Breast epithelium (tissue), 4 donors: ENCODE measurements around the gene SRSF2. TPM values are rescaled to one million over a fixed set of nuclear protein-coding genes. Genes with fewer than 3 reads are reported as not detected.
A peak's percentile ranks its signal among the peaks of the same experiment; 100 is the strongest.
"Not testable (repeated sequence)": the region's sequence is repeated elsewhere in the genome, so short reads cannot be mapped to it uniquely, and the experiment has no call there.

Experiments used
- DNase-seq, 2 donors: peaks; one replicate each; pipeline ENCODE4 v3.0.0-alpha.2; 2019; ENCODE audit warnings: low spot score in 2 of 2
- H3K27ac ChIP-seq, 2 donors: fragments of 200-600 bp; sonication (generic) in 1 of 2; one replicate each; pipeline ENCODE4 v1.5.1; 2016 to 2019; ENCODE audit warnings: mild to moderate bottlenecking in 1 of 2
- H3K27me3 ChIP-seq, 2 donors: fragments of 200-600 bp; sonication (generic) in 1 of 2; one replicate each; pipeline versions ENCODE4 v1.5.1 to v1.6.0; 2017 to 2019; ENCODE audit warnings: control low read depth in 1 of 2, mild to moderate bottlenecking in 1 of 2
- H3K36me3 ChIP-seq: fragments of 200-600 bp; one replicate; pipeline ENCODE4 v1.5.1; 2019
- H3K4me1 ChIP-seq, 2 donors: fragments of 200-600 bp; sonication (generic); one replicate each; pipeline ENCODE4 v1.5.1; 2016 to 2019; ENCODE audit warnings: control low read depth in 1 of 2
- H3K4me3 ChIP-seq, 3 donors: fragments of 200-600 bp; sonication (generic); 1 replicate in 2 of 3; 2 replicates in 1 of 3; pipeline ENCODE4 v1.5.1; 2016 to 2019; ENCODE audit warnings: mild to moderate bottlenecking in 3 of 3, moderate library complexity in 2 of 3
- H3K9me3 ChIP-seq, 2 donors: fragments of 200-600 bp; sonication (generic) in 1 of 2; one replicate each; pipeline ENCODE4 v1.5.1; 2016 to 2019; ENCODE audit warnings: control low read depth in 1 of 2
- CTCF ChIP-seq, 3 donors: fragments of 450-650 bp; IDR thresholded peaks; one replicate each; pipeline ENCODE4 v1.5.1; 2016 to 2017; ENCODE audit warnings: antibody characterized with exemption in 3 of 3, mild to moderate bottlenecking in 3 of 3, moderate library complexity in 3 of 3
- POLR2A ChIP-seq: fragments of 450-650 bp; IDR thresholded peaks from one replicate; pipeline ENCODE4 v1.6.1; 2016; ENCODE audit warnings: antibody characterized with exemption, mild to moderate bottlenecking, moderate library complexity
- POLR2AphosphoS5 ChIP-seq, 3 donors: sonication (generic); formaldehyde crosslinking; IDR thresholded peaks; one replicate each; pipeline ENCODE4 v1.6.1; 2017; ENCODE audit warnings: antibody characterized with exemption in 3 of 3
- intact Hi-C: fragments of 100-400 bp; cut with DNase I; formaldehyde crosslinking; loops from one replicate; pipeline ENCODE4 v1.15.1; 2023; ENCODE audit warnings: low total_unique reads
- total RNA-seq, 3 donors: library from RNA; depleted of rRNA; stranded (reverse); fragments of >200 nt; gene quantifications; one replicate each; pipeline ENCODE4 v1.1.0, GENCODE V29; 2016

SRSF2 gene
- total RNA-seq, 3 donors from 2014 or later, result 143 to 247 (median 244) TPM

- Histone ChIP-seq H3K4me3 (no peak overlapping the region), H3K27me3 (no peaks in the 10 kb centered on the region), H3K9me3 (no peaks in the 10 kb centered on the region), H3K27ac (peak overlapping the region in 1 of 2 donors; percentile 60), H3K36me3 (no peaks in the 10 kb centered on the region), H3K4me1 (no peaks in the 10 kb centered on the region)
- intact Hi-C loops, result no loop called here
- TF ChIP-seq CTCF (IDR thresholded peaks at IDR 0.05) (no peak), POLR2AphosphoS5 (IDR thresholded peaks at IDR 0.05) (no peak), POLR2A (no peak)
- no peak for DNase-seq
Observed at GRCh38 chr17:76747716-76748363, 10.7 kb upstream of the SRSF2 start.

GRCh38 chr17:76745785-76746184 is 8.7 kb upstream of the SRSF2 start:
- H3K27me3 ChIP-seq, H3K9me3 ChIP-seq, H3K27ac ChIP-seq, H3K36me3 ChIP-seq, DNase-seq, H3K4me1 ChIP-seq, H3K4me3 ChIP-seq, intact Hi-C loops: not testable (repeated sequence)

GRCh38 chr17:76744747-76745146 is 7.6 kb upstream of the SRSF2 start:
- intact Hi-C loops, result no loop called here
- H3K36me3 ChIP-seq, result no peaks in the 10 kb centered on the region
- no peak for DNase-seq
- TF ChIP-seq POLR2A (no peak), CTCF (IDR thresholded peaks at IDR 0.05) (no peak), POLR2AphosphoS5 (IDR thresholded peaks at IDR 0.05) (no peak)
- H3K27me3 ChIP-seq, result no peaks in the 10 kb centered on the region
- H3K4me1 ChIP-seq, result no peaks in the 10 kb centered on the region
- no peaks in the 10 kb centered on the region for H3K9me3 ChIP-seq
- H3K27ac ChIP-seq, result no peak overlapping the region
- no peak overlapping the region for H3K4me3 ChIP-seq

GRCh38 chr17:76742958-76743357 is 5.8 kb upstream of the SRSF2 start:
- no peak overlapping the region for H3K27ac ChIP-seq
- H3K36me3 ChIP-seq, result no peaks in the 10 kb centered on the region

GRCh38 chr17:76740329-76741118 is 3.4 kb upstream of the SRSF2 start:
- H3K4me1 ChIP-seq, result peaks cover 0 to 7% of the 10 kb centered on the region in 2 donors
- no peak for DNase-seq
- no peaks in the 10 kb centered on the region for H3K27me3 ChIP-seq
- no peak overlapping the region for H3K27ac ChIP-seq
- H3K9me3 ChIP-seq, result no peaks in the 10 kb centered on the region
- H3K4me3 ChIP-seq, result no peak overlapping the region
- intact Hi-C loops, result no loop called here
- TF ChIP-seq POLR2AphosphoS5 (IDR thresholded peaks at IDR 0.05), result no peak
- TF ChIP-seq POLR2A, result no peak
- TF ChIP-seq CTCF (IDR thresholded peaks at IDR 0.05), result no peak
- H3K36me3 ChIP-seq, result no peaks in the 10 kb centered on the region

More at GRCh38 chr17:76742958-76743357, 5.8 kb upstream of the SRSF2 start:
- no peaks in the 10 kb centered on the region for H3K9me3 ChIP-seq
- intact Hi-C loops, result no loop called here
- TF ChIP-seq POLR2A (no peak), POLR2AphosphoS5 (IDR thresholded peaks at IDR 0.05) (no peak), CTCF (IDR thresholded peaks at IDR 0.05) (no peak)
- H3K27me3 ChIP-seq, result no peaks in the 10 kb centered on the region
- peaks cover 0 to 7% of the 10 kb centered on the region in 2 donors for H3K4me1 ChIP-seq
- no peak for DNase-seq
- H3K4me3 ChIP-seq, result no peak overlapping the region

- H3K27ac ChIP-seq, H3K4me3 ChIP-seq, intact Hi-C loops, H3K36me3 ChIP-seq, H3K27me3 ChIP-seq, DNase-seq, H3K4me1 ChIP-seq, H3K9me3 ChIP-seq: not testable (repeated sequence)
Observed at GRCh38 chr17:76739568-76740115, 2.5 kb upstream of the SRSF2 start.
